Keratinocyte (primary cell): ENCODE results near the gene FBXL13. TPM values are rescaled to one million over a fixed set of nuclear protein-coding genes. Genes with fewer than 3 reads are reported as not detected.

Source experiments
- DNase-seq: peaks from one replicate; pipeline ENCODE4 v3.0.0-alpha.2; 2011; ENCODE audit warnings: low read depth, missing footprints, low spot score
- FAIRE-seq: peaks from 2 replicates; lab custom pipeline; 2011; peaks lifted over from hg19 to GRCh38; lab: Jason Lieb, UNC
- H2AFZ ChIP-seq: 2 replicates; pipeline ENCODE4 v1.6.0; 2012; ENCODE audit warnings: low read length, control low read depth, inconsistent platforms; ENCODE audit not compliant: control insufficient read depth
- H3K27ac ChIP-seq: 2 replicates; pipeline ENCODE4 v1.5.1; 2011; ENCODE audit warnings: low read length; ENCODE audit not compliant: control insufficient read depth, insufficient read depth
- H3K27me3 ChIP-seq: 3 replicates; pipeline ENCODE4 v1.6.0; 2011; ENCODE audit warnings: low read length; ENCODE audit not compliant: control insufficient read depth, insufficient read depth; ENCODE audit errors: extremely low read depth
- H3K36me3 ChIP-seq, 2 experiments: 2 replicates in 1 of 2; 3 replicates in 1 of 2; pipeline ENCODE4 v1.5.1; 2011; ENCODE audit warnings: low read length in 2 of 2, mild to moderate bottlenecking in 1 of 2; ENCODE audit not compliant: control insufficient read depth in 2 of 2, insufficient read depth in 2 of 2; ENCODE audit errors: extremely low read depth in 1 of 2
- H3K4me1 ChIP-seq: 3 replicates; pipeline ENCODE4 v1.5.1; 2011; ENCODE audit warnings: low read length; ENCODE audit not compliant: control insufficient read depth, insufficient read depth; ENCODE audit errors: extremely low read depth
- H3K4me2 ChIP-seq: 3 replicates; pipeline ENCODE4 v1.6.0; 2011; ENCODE audit warnings: low read depth, low read length; ENCODE audit not compliant: control insufficient read depth, insufficient read depth; ENCODE audit errors: extremely low read depth
- H3K4me3 ChIP-seq, 3 experiments: fragments of 200-600 bp in 1 of 3; sonication (generic) in 1 of 3; 2 replicates in 2 of 3; 3 replicates in 1 of 3; pipeline ENCODE4 v1.5.1; 2011 to 2016; ENCODE audit warnings: low read length in 3 of 3, mild to moderate bottlenecking in 3 of 3, control low read depth in 2 of 3, inconsistent platforms in 1 of 3, low read depth in 1 of 3, mixed read lengths in 1 of 3, mixed run types in 1 of 3, moderate library complexity in 1 of 3; ENCODE audit not compliant: control insufficient read depth in 2 of 3, insufficient read depth in 2 of 3; ENCODE audit errors: extremely low read depth in 1 of 3
- H3K79me2 ChIP-seq: 2 replicates; pipeline ENCODE4 v1.6.0; 2012; ENCODE audit warnings: low read length; ENCODE audit not compliant: control insufficient read depth, insufficient read depth
- H3K9ac ChIP-seq: 3 replicates; pipeline ENCODE4 v1.6.0; 2011; ENCODE audit warnings: low read length; ENCODE audit not compliant: control insufficient read depth, insufficient read depth; ENCODE audit errors: extremely low read depth
- H3K9me1 ChIP-seq: 3 replicates; pipeline ENCODE4 v1.6.0; 2011; ENCODE audit warnings: low read length; ENCODE audit not compliant: control insufficient read depth, insufficient read depth; ENCODE audit errors: extremely low read depth
- H3K9me3 ChIP-seq: 2 replicates; pipeline ENCODE4 v1.5.1; 2012; ENCODE audit warnings: low read depth, low read length; ENCODE audit not compliant: control insufficient read depth
- H4K20me1 ChIP-seq: 3 replicates; pipeline ENCODE4 v1.6.0; 2011; ENCODE audit warnings: low read length; ENCODE audit not compliant: control insufficient read depth, insufficient read depth; ENCODE audit errors: extremely low read depth
- EZH2 ChIP-seq: IDR thresholded peaks from one replicate; pipeline ENCODE4 v1.6.1; 2012; ENCODE audit warnings: inconsistent platforms, mild to moderate bottlenecking, low read length, moderate library complexity
- dilution Hi-C: fragments of 300-500 bp; cut with MboI; formaldehyde crosslinking; loops from one replicate; pipeline ENCODE4 v1.7.0; 2020; ENCODE audit warnings: low sequenced_read_pairs; ENCODE audit not compliant: extremely low pct_ligation_motif_present
- polyA plus RNA-seq, 5 experiments: library from polyadenylated mRNA; depleted of rRNA in 3 of 5; stranded (reverse) in 3 of 5; stranded (forward) in 1 of 5; unstranded in 1 of 5; fragments of >200 nt; gene quantifications; 1 replicate in 1 of 5; 2 replicates in 3 of 5; 3 replicates in 1 of 5; pipeline versions ENCODE4 v1.2.1 to v1.2.3, GENCODE V29; 2011 to 2012; ENCODE audit warnings: missing spikeins in 2 of 5, low read depth in 1 of 5, low replicate concordance in 1 of 5
- TF ChIP-seq, protein P1 (sequence below), 3 experiments: IDR thresholded peaks in 1 of 3; conservative IDR thresholded peaks in 1 of 3; optimal IDR thresholded peaks in 1 of 3; 2 replicates in 2 of 3; 3 replicates in 1 of 3; pipeline versions ENCODE3 to v1.5.1; 2011; ENCODE audit warnings: low read length in 3 of 3, mild to moderate bottlenecking in 3 of 3, moderate library complexity in 2 of 3, control low read depth in 1 of 3, inconsistent platforms in 1 of 3; ENCODE audit not compliant: insufficient read depth in 2 of 3; ENCODE audit errors: extremely low read depth in 1 of 3

FBXL13 gene
- polyA plus RNA-seq, 1 donor (not counting 4 experiments of a cell fraction or from before 2014, with no cell fraction given), result 0.20 TPM

DNA sequence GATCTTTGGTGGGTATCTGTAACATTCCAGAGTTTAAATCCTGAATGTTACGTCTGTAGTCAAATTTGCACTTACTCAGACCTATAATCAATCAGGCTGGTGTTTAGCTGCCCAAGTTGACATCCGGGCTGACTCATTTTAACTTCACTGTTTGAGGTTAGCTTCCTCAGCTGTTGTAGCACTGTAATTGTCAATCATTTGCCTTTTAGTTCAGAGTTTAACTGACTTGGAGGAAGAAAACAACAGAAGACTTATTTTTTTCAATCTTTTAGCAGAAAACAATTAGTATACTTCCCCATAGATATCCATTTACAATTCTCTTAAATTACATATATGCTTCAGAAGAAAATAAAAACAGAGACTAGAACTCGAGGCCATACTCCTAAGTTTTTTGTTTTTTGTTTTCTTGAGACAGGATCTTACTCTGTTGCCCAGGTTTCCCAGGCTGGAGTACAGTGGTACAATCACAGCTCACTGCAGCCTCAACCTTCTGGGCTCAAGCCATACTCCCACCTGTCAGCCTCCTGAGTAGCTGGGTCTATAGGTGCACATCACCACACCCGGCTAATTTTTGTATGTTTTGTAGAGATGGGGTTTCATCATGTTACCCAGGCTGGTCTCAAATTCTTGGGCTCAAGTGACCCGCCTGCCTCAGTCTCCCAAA, 200.3 kb downstream of the FBXL13 start:
- H3K4me1 ChIP-seq, result peaks cover 49% of the 10 kb centered on the region
- H3K27ac ChIP-seq, result peak overlapping the region; percentile 90
- H4K20me1 ChIP-seq, result no peaks in the 10 kb centered on the region
- H3K4me2 ChIP-seq, result peak overlapping the region; percentile 56
- peak overlapping the region; percentile 64 for H3K9ac ChIP-seq
- no peak for TF ChIP-seq EZH2
- TF ChIP-seq, protein P1, sequence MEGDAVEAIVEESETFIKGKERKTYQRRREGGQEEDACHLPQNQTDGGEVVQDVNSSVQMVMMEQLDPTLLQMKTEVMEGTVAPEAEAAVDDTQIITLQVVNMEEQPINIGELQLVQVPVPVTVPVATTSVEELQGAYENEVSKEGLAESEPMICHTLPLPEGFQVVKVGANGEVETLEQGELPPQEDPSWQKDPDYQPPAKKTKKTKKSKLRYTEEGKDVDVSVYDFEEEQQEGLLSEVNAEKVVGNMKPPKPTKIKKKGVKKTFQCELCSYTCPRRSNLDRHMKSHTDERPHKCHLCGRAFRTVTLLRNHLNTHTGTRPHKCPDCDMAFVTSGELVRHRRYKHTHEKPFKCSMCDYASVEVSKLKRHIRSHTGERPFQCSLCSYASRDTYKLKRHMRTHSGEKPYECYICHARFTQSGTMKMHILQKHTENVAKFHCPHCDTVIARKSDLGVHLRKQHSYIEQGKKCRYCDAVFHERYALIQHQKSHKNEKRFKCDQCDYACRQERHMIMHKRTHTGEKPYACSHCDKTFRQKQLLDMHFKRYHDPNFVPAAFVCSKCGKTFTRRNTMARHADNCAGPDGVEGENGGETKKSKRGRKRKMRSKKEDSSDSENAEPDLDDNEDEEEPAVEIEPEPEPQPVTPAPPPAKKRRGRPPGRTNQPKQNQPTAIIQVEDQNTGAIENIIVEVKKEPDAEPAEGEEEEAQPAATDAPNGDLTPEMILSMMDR (optimal IDR thresholded peaks at IDR 0.05 in 1 of 3, IDR thresholded peaks at IDR 0.05 in 1 of 3, conservative IDR thresholded peaks at IDR 0.05 in 1 of 3; ENCODE audit: extremely low read depth in 1 of 3, insufficient read depth in 2 of 3, low read length in 3 of 3), result no peak
- DNase-seq (peak; percentile 48), FAIRE-seq (peak; percentile 90)
- H3K4me3 ChIP-seq, result no peak overlapping the region
- H3K79me2 ChIP-seq, result no peaks in the 10 kb centered on the region
- no peaks in the 10 kb centered on the region for H3K9me1 ChIP-seq
- no peaks in the 10 kb centered on the region for H3K36me3 ChIP-seq
- H3K9me3 ChIP-seq, result no peaks in the 10 kb centered on the region
- dilution Hi-C loops, result no loop called here
- H2AFZ ChIP-seq, result no peak overlapping the region
- no peaks in the 10 kb centered on the region for H3K27me3 ChIP-seq

DNA sequence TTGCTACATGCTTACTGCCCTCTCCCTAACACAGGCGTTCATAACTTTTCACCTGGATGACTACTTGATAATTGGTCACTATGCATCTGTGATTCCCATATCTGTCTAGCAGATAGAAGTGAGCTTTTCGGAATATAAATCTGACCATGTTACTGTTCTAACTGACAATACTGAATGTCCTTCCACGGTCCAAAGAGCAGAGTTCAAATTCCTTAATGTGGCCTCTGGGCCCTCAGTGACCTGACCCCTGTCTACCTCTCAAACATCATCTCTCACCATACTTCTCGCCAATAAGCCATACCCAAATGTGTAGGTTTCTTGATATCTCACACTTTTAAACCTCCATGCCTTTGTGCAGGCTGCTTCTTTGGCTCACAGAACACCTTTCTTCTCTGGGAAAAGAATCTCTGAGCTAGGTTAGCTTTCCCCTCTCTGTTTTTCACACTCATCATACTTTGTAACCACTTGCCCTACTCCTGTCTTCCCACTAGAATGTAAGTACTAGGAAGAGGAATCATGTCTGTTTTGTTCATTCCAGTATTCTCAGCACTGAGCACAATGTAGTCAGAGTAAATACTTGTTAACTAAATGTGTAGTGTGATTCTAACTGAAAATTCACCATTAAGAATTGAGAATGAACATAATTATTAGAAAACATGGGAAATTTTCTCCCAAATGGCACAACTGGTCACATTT, 201.0 kb downstream of the FBXL13 start:
- peak overlapping the region; percentile 90 for H3K27ac ChIP-seq
- H3K4me3 ChIP-seq, result no peak overlapping the region
- FAIRE-seq (peak; percentile 20), DNase-seq (no peak)
- TF ChIP-seq, protein P1 (optimal IDR thresholded peaks at IDR 0.05 in 1 of 3, IDR thresholded peaks at IDR 0.05 in 1 of 3, conservative IDR thresholded peaks at IDR 0.05 in 1 of 3; ENCODE audit: extremely low read depth in 1 of 3, insufficient read depth in 2 of 3, low read length in 3 of 3), result no peak
- no peak for TF ChIP-seq EZH2
- H3K4me2 ChIP-seq, result peak overlapping the region; percentile 56
- H3K9me3 ChIP-seq, result no peaks in the 10 kb centered on the region
- H3K27me3 ChIP-seq, result no peaks in the 10 kb centered on the region
- peaks cover 49% of the 10 kb centered on the region for H3K4me1 ChIP-seq
- no peaks in the 10 kb centered on the region for H4K20me1 ChIP-seq
- no peaks in the 10 kb centered on the region for H3K9me1 ChIP-seq
- dilution Hi-C loops, result no loop called here
- no peaks in the 10 kb centered on the region for H3K36me3 ChIP-seq
- peak overlapping the region; percentile 43 for H3K9ac ChIP-seq
- peak overlapping the region; percentile 54 for H2AFZ ChIP-seq
- no peaks in the 10 kb centered on the region for H3K79me2 ChIP-seq
